Spleen (tissue), 11 donors: ENCODE data around the gene ETV5. TPM values are rescaled to one million over a fixed set of nuclear protein-coding genes. Genes with fewer than 3 reads are reported as not detected.

Source experiments
- DNase-seq: peaks from one replicate; pipeline ENCODE4 v3.0.0-alpha.2; 2020
- H3K27ac ChIP-seq, 8 donors: fragments of 200-600 bp; sonication (generic) in 7 of 8; 1 replicate in 4 of 8; 2 replicates in 4 of 8; pipeline versions ENCODE4 v1.5.0 to v1.8.0; 2016 to 2021; ENCODE audit warnings: inconsistent platforms in 4 of 8, mild to moderate bottlenecking in 4 of 8, moderate library complexity in 1 of 8
- H3K27me3 ChIP-seq, 7 donors: fragments of 200-600 bp; sonication (generic) in 6 of 7; replicated peaks in 1 of 7; 1 replicate in 4 of 7; 2 replicates in 3 of 7; pipeline versions ENCODE4 v1.5.0 to v1.8.0; 2016 to 2021; ENCODE audit warnings: inconsistent platforms in 3 of 7, mild to moderate bottlenecking in 1 of 7
- H3K36me3 ChIP-seq, 6 donors: fragments of 200-600 bp; sonication (generic) in 5 of 6; 1 replicate in 4 of 6; 2 replicates in 2 of 6; pipeline versions ENCODE4 v1.5.0 to v1.8.0; 2016 to 2021; ENCODE audit warnings: inconsistent platforms in 2 of 6
- H3K4me1 ChIP-seq, 6 donors: fragments of 200-600 bp; sonication (generic) in 5 of 6; 1 replicate in 3 of 6; 2 replicates in 3 of 6; pipeline versions ENCODE4 v1.5.0 to v1.8.0; 2016 to 2021; ENCODE audit warnings: inconsistent platforms in 3 of 6
- H3K4me3 ChIP-seq, 8 donors: fragments of 200-600 bp; sonication (generic) in 7 of 8; 1 replicate in 4 of 8; 2 replicates in 4 of 8; pipeline versions ENCODE4 v1.5.0 to v1.8.0; 2016 to 2021; ENCODE audit warnings: inconsistent platforms in 4 of 8, mild to moderate bottlenecking in 4 of 8, moderate library complexity in 2 of 8
- H3K9me3 ChIP-seq, 8 donors: fragments of 200-600 bp; sonication (generic) in 7 of 8; 1 replicate in 4 of 8; 2 replicates in 4 of 8; pipeline versions ENCODE4 v1.5.0 to v1.8.0; 2016 to 2021; ENCODE audit warnings: inconsistent platforms in 4 of 8
- POLR2A ChIP-seq, 3 donors: fragments of 450-650 bp; IDR thresholded peaks; one replicate each; pipeline ENCODE4 v1.5.1; 2017; ENCODE audit warnings: antibody characterized with exemption in 3 of 3, mild to moderate bottlenecking in 1 of 3
- POLR2AphosphoS5 ChIP-seq, 3 donors: sonication (generic); formaldehyde crosslinking; IDR thresholded peaks; one replicate each; pipeline ENCODE4 v1.5.1; 2017; ENCODE audit warnings: antibody characterized with exemption in 3 of 3
- WGBS, 5 donors: extraction: QIAGEN DNeasy Blood & Tissue Kit in 3 of 5; methylation state at CpG; one replicate each; pipeline versions ENCODE4 v1.1.5 to v1.1.7; 2013 to 2018; 5-methylcytosine and 5-hydroxymethylcytosine counted together
- intact Hi-C: fragments of 100-400 bp; cut with DNase I; formaldehyde crosslinking; loops from one replicate; pipeline ENCODE4 v1.15.0; 2023; ENCODE audit warnings: low total_unique reads
- polyA plus RNA-seq, 3 donors: library from polyadenylated mRNA; stranded (reverse); fragments of 200-250 nt; gene quantifications; one replicate each; pipeline ENCODE4 v1.2.1, GENCODE V29; 2013
- total RNA-seq, 7 donors: library from RNA; depleted of rRNA in 3 of 7; stranded (reverse); fragments of >200 nt in 3 of 7; fragmentation: NEBNext Ultra II Directional in 4 of 7; extraction: Animal tissue kit (Norgen Biotek cat#: 25700) in 4 of 7; gene quantifications; one replicate each; pipeline versions ENCODE4 v1.1.0 to v1.2.1, GENCODE V29; 2016 to 2021
- TF ChIP-seq, protein P1 (sequence below), 11 experiments: fragments of 200-600 bp in 7 of 11; fragments of 450-650 bp in 4 of 11; sonication (generic) in 4 of 11; IDR thresholded peaks in 8 of 11; conservative IDR thresholded peaks in 3 of 11; 1 replicate in 7 of 11; 2 replicates in 4 of 11; pipeline versions ENCODE4 v1.4.0 to v1.8.0; 2016 to 2021; ENCODE audit warnings: antibody characterized with exemption in 11 of 11, inconsistent platforms in 4 of 11, mild to moderate bottlenecking in 1 of 11
- donor health status: healthy with polysubstance abuse.
- donor health status: DM: no; HTN: no; CAD: no; lungs with moderate emphysema.
- donor health status: DM: no; HTN: no; CAD: no.
- donor health status: Bipolar disorder and iron deficiency.
- donor health status: healthy.
- donor health status: DM: no; HTN: no; CAD: no.
- donor health status: DM: yes; HTN: yes; CAD: no.

ETV5 gene
- total and polyA plus RNA-seq, 10 donors, result 5.2 to 65.5 (median 24.0) TPM

DNA sequence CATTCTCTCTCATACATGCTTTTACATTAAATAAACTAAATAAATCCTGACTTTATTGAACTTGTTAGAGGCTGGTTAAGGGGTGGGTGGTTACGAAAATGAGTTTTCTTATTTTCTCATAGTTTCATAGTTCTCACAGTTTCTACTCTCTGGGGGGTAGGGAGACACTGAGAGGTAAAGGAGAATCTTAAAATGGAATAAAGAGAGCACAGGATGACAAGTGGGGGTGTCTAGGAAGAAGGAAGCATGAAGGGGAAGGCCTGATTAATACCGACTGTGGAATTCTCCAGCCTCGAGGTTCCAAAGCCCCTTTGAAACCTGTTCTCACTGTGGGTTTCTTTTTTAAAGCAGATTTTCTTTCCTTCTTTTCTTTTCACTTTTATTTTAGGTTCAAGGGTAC is 104.7 kb downstream of the ETV5 start:
- Histone ChIP-seq H3K27me3 (peaks cover 0 to 12% (median 0%) of the 10 kb centered on the region in 7 donors), H3K36me3 (no peaks in the 10 kb centered on the region), H3K27ac (no peak overlapping the region), H3K4me1 (no peaks in the 10 kb centered on the region), H3K9me3 (no peaks in the 10 kb centered on the region), H3K4me3 (no peak overlapping the region)
- WGBS, 5 donors, result 55 to 70% (median 68%) methylated on average over 3 of the region's 3 CpGs
- no peak for TF ChIP-seq POLR2A (IDR thresholded peaks at IDR 0.05)
- TF ChIP-seq, protein P1, sequence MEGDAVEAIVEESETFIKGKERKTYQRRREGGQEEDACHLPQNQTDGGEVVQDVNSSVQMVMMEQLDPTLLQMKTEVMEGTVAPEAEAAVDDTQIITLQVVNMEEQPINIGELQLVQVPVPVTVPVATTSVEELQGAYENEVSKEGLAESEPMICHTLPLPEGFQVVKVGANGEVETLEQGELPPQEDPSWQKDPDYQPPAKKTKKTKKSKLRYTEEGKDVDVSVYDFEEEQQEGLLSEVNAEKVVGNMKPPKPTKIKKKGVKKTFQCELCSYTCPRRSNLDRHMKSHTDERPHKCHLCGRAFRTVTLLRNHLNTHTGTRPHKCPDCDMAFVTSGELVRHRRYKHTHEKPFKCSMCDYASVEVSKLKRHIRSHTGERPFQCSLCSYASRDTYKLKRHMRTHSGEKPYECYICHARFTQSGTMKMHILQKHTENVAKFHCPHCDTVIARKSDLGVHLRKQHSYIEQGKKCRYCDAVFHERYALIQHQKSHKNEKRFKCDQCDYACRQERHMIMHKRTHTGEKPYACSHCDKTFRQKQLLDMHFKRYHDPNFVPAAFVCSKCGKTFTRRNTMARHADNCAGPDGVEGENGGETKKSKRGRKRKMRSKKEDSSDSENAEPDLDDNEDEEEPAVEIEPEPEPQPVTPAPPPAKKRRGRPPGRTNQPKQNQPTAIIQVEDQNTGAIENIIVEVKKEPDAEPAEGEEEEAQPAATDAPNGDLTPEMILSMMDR (IDR thresholded peaks at IDR 0.05 in 8 of 11, conservative IDR thresholded peaks at IDR 0.05 in 3 of 11), result no peak
- no peak for TF ChIP-seq POLR2AphosphoS5 (IDR thresholded peaks at IDR 0.05)
- intact Hi-C loops, result no loop called here
- no peak for DNase-seq

DNA sequence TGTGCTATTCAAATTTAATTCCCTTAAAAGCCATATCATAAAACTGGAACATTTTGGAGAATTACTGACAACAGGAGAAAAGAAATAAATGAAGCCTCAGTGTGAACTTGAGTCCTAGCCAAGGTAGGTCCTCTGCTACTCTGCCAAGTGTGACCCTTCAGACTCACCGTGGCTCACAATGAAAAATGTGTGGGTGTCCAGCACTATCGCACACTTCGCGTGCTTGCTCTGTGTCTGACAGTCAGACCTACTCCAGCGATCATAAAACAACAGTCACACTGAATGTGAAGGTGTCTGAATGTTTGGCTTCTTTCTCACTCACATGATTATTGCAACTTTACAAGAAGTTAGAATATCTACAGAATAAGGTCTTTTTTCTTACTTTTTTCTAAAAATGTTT is 105.3 kb downstream of the ETV5 start:
- DNase-seq, result no peak
- no peak for TF ChIP-seq POLR2AphosphoS5 (IDR thresholded peaks at IDR 0.05)
- no peak for TF ChIP-seq POLR2A (IDR thresholded peaks at IDR 0.05)
- TF ChIP-seq, protein P1 (IDR thresholded peaks at IDR 0.05 in 8 of 11, conservative IDR thresholded peaks at IDR 0.05 in 3 of 11), result no peak
- 69 to 81% (median 71%) methylated on average over 5 of the region's 5 CpGs for WGBS, 5 donors
- Histone ChIP-seq H3K27me3 (peaks cover 0 to 12% (median 0%) of the 10 kb centered on the region in 7 donors), H3K4me3 (no peak overlapping the region), H3K4me1 (no peaks in the 10 kb centered on the region), H3K36me3 (no peaks in the 10 kb centered on the region), H3K27ac (no peak overlapping the region), H3K9me3 (no peaks in the 10 kb centered on the region)
- intact Hi-C loops, result no loop called here

DNA sequence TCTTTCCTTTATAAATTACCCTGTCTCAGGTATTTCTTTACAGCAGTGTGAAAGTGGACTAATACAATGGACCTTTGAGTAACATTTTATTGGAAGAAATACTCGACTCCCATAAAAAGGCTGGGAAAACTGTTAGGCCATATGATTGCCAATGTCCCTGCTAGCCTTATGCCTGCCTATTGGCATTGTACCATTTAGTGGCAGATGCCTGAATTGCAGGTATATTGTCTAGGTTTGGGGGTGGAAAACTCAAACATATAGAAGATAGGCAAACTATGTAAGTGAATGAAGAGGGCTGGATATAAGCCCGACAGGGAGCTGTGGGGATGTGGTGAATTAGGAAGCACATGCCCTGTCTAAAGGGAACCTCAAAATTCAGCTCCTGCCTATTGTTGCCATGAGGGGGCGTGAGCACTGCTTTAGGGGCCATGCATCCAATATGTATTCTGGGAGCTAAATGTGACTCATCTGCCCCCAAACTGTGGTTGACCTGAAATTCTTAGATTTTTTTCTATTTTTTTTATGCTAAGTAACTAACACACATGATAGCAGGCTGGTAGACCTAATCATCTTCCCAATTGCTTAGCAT is 105.9 kb downstream of the ETV5 start:
- Histone ChIP-seq H3K4me3 (no peak overlapping the region), H3K36me3 (no peaks in the 10 kb centered on the region), H3K4me1 (no peaks in the 10 kb centered on the region), H3K27me3 (peaks cover 0 to 12% (median 0%) of the 10 kb centered on the region in 7 donors), H3K27ac (no peak overlapping the region), H3K9me3 (no peaks in the 10 kb centered on the region)
- intact Hi-C loops, result no loop called here
- no peak for TF ChIP-seq POLR2A (IDR thresholded peaks at IDR 0.05)
- TF ChIP-seq, protein P1 (IDR thresholded peaks at IDR 0.05 in 8 of 11, conservative IDR thresholded peaks at IDR 0.05 in 3 of 11), result peak in 3 of 11 experiments; percentile 11 to 23 (median 16)
- no peak for DNase-seq
- WGBS, 5 donors, result 42 to 50% (median 48%) methylated on average over 3 of the region's 3 CpGs

DNA sequence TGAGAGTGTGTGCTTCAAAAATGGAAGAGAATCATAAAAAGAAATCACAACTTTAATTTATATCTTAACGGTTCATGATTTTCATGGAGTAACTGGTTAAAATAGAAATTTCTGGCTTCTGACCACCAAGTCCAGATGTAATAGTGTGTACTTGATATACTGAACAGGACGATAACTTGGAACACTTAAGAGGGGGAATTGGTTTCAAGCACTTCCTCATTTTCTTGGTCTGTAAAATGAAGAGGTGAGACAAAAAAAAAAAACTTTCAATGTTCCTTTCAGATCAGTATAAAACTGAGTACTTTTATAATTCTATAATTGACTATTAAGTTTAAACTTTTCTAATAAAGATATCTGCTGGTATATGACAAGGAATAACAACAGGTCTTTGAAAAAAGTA is 107.0 kb downstream of the ETV5 start:
- Histone ChIP-seq H3K9me3 (no peaks in the 10 kb centered on the region), H3K4me3 (no peak overlapping the region), H3K4me1 (no peaks in the 10 kb centered on the region), H3K36me3 (no peaks in the 10 kb centered on the region), H3K27me3 (peaks cover 0 to 12% (median 0%) of the 10 kb centered on the region in 7 donors), H3K27ac (no peak overlapping the region)
- TF ChIP-seq POLR2AphosphoS5 (IDR thresholded peaks at IDR 0.05), result no peak
- TF ChIP-seq, protein P1 (IDR thresholded peaks at IDR 0.05 in 8 of 11, conservative IDR thresholded peaks at IDR 0.05 in 3 of 11), result no peak
- no peak for TF ChIP-seq POLR2A (IDR thresholded peaks at IDR 0.05)
- WGBS, 5 donors, result 15 to 37% (median 29%) methylated on average over 2 of the region's 2 CpGs
- DNase-seq, result no peak
- intact Hi-C loops, result no loop called here
